ENCODE results near the gene RELB. TPM values are rescaled to one million over a fixed set of nuclear protein-coding genes. Genes with fewer than 3 reads are reported as not detected.
"Not testable (repeated sequence)": the region's sequence is repeated elsewhere in the genome, so short reads cannot be mapped to it uniquely, and the experiment has no call there.

RELB gene
- 5.5 TPM for polyA plus RNA-seq (ENCODE audit: insufficient read length)

- peak; percentile 96 for DNase-seq
Measured at GRCh38 chr19:45001087-45001739, at the start of gene RELB. Gene RELB (plus strand): TSS chr19:45001464. CDS start chr19:45001580, 116 bp downstream.

- no peak for DNase-seq
Measured at GRCh38 chr19:44954278-44954648, 47.0 kb upstream of the RELB start.

GRCh38 chr19:44954649-44955504 lies 46.4 kb upstream of the RELB start, which contains the start of gene CLPTM1:
Gene CLPTM1 (plus strand): TSS chr19:44955380. CDS start chr19:44955396, 16 bp downstream.
- peak; percentile 97 for DNase-seq

- no peak for DNase-seq
Measured at GRCh38 chr19:44955505-44956439, 45.5 kb upstream of the RELB start.

- DNase-seq: no peak
Measured at GRCh38 chr19:44957526-44957925, 43.7 kb upstream of the RELB start.

GRCh38 chr19:44958090-44958489 lies 43.2 kb upstream of the RELB start:
- DNase-seq: no peak

- no peak for DNase-seq
Measured at GRCh38 chr19:44959691-44960090, 41.6 kb upstream of the RELB start.

- no peak for DNase-seq
Measured at GRCh38 chr19:44960906-44961728, 40.1 kb upstream of the RELB start.

GRCh38 chr19:44961821-44962220 lies 39.4 kb upstream of the RELB start:
- no peak for DNase-seq

- no peak for DNase-seq
Measured at GRCh38 chr19:44968118-44968517, 33.1 kb upstream of the RELB start.

- no peak for DNase-seq
Measured at GRCh38 chr19:44968670-44969069, 32.6 kb upstream of the RELB start.

- no peak for DNase-seq
Measured at GRCh38 chr19:44969437-44969836, 31.8 kb upstream of the RELB start.

GRCh38 chr19:44971451-44971850 lies 29.8 kb upstream of the RELB start:
- not testable (repeated sequence) for DNase-seq

GRCh38 chr19:44972802-44973201 lies 28.5 kb upstream of the RELB start:
- no peak for DNase-seq

GRCh38 chr19:44973982-44974735 lies 27.1 kb upstream of the RELB start:
- no peak for DNase-seq

- DNase-seq: no peak
Measured at GRCh38 chr19:44974857-44975256, 26.4 kb upstream of the RELB start.

- no peak for DNase-seq
Measured at GRCh38 chr19:44975444-44975843, 25.8 kb upstream of the RELB start.

GRCh38 chr19:44984005-44984404 lies 17.3 kb upstream of the RELB start:
- DNase-seq: no peak

- no peak for DNase-seq
Measured at GRCh38 chr19:44985445-44985844, 15.8 kb upstream of the RELB start.

GRCh38 chr19:44986389-44986788 lies 14.9 kb upstream of the RELB start:
- DNase-seq: no peak

- no peak for DNase-seq
Measured at GRCh38 chr19:44987148-44987675, 14.1 kb upstream of the RELB start.

Data from hindlimb muscle (tissue), 1 donor.